GM18868 (cell line): ENCODE data around the gene CYB561D1.

Experiments
- ATAC-seq: cut with Tn5 transposase; IDR thresholded peaks from one replicate; pipeline ENCODE4 v1.9.1; 2021; ENCODE audit warnings: mild to moderate bottlenecking, moderate library complexity; ENCODE audit not compliant: unreplicated experiment

Gene CYB561D1

GRCh38 chr1:109499661-109500536 is 6.0 kb downstream of the CYB561D1 start:
- ATAC-seq, result peak; percentile 45

DNA sequence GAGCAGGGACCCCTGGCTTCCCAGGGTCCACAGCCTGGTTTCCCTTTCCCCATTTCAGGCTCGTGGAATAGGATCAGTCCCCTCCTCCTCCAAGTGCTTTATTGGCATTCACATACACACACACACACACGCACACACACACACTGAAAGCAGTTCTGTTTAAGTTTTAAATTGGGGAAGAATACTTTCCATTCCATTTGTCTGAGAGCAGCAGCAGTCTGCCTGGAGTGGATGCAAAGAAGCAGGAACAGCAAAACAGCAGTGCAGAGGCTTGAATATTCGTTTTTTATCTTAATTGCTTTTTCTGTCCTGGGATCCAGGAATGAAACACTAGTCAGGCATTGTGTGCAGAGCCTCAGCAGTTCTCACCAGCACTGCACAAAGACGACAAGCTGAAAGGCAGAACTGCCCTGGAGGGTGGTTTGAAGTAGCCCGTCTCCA is 7.1 kb downstream of the CYB561D1 start:
- ATAC-seq, result no peak

DNA sequence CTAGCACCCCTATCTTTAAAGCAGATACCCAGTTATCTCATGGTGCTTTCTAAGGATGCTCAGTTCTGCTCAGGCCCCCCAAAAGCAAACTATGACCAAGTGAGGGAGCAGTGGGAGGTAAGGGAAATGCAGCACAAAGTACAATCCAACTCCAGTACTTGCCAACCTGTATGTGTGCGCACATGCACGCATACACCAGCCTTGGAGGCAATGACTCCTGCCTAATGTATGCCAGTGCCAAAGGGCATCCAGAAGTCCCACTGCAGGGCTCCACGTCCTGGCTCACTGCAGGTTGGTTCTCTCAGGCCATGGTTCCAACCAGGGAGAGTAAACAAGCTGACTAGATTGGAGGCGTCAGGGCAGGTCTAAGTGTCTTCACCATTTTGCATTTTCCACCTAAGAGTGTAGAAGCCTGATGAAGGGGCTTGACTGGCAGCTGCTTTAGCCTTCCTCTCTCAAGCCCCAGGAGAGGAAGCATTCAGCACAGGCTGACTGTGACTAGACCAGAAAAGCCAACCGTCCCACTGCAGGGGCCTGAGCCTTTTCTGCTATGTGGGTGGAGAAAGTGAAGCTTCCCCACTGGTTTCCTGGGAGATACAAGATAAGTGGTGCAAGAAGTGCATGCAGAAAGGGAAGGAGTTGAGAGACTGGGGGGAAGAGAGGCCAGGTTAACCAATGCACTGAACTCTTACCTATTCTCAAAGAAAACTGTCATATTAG is 7.9 kb downstream of the CYB561D1 start:
- no peak for ATAC-seq

DNA sequence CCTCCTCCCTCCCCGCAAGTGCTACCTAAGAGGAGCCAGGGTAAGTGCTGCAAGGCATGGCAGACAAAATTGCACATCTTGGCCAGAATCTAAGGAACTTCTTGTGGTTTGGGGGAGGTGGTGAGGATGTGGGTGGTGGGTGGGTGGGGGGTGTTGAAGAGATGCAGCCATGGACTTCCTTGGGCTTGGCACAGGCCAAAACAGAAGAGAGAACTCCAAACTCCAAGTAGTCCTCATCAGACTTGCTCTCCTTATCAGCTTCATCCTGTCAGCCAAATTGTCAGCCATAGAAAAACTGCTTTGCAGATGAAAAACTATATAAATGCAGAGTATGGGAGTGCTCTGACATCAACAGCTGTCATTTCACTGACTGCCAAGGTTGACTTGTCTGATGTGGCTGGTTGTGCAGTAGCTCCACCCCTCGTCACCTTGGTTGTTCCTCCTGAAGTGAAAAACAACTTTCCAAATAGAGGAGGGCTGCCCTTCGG is 8.5 kb downstream of the CYB561D1 start:
- no peak for ATAC-seq

GRCh38 chr1:109503935-109504334 is 10.0 kb downstream of the CYB561D1 start:
- no peak for ATAC-seq

GRCh38 chr1:109504974-109505373 is 11.1 kb downstream of the CYB561D1 start:
- ATAC-seq, result no peak

GRCh38 chr1:109508001-109508872 is 14.3 kb downstream of the CYB561D1 start:
- no peak for ATAC-seq

- no peak for ATAC-seq
These were observed 14.9 kb downstream of the CYB561D1 start for GRCh38 chr1:109508873-109509175.

GRCh38 chr1:109509176-109510134 is 15.6 kb downstream of the CYB561D1 start, which contains the start of gene AMIGO1:
Gene AMIGO1 (minus strand): TSS chr1:109509727. CDS start chr1:109508912, 815 bp downstream.
- no peak for ATAC-seq

- no peak for ATAC-seq
These were observed 19.3 kb downstream of the CYB561D1 start for GRCh38 chr1:109513110-109513710.

DNA sequence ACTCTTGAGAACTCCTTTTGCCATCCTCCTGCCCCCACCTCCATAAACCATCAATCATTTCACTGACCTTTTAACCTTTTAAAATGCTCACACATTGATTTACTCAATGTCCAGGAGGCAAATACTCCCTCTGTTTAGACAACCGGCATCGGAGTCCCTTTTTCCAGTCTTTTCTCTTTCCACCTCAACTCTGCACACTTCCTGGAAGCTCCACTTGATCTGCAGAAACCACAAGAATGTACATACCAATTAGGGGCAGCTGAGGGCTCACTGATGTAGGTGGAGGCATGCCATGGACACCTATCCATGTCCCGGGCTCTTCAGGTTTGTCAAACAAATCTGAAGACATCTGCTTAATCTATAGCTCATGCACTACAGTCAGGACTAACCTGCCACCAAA is 21.0 kb downstream of the CYB561D1 start:
- no peak for ATAC-seq

GRCh38 chr1:109516872-109517271 is 23.0 kb downstream of the CYB561D1 start:
- ATAC-seq, result no peak

GRCh38 chr1:109517337-109517736 is 23.4 kb downstream of the CYB561D1 start:
- no peak for ATAC-seq

DNA sequence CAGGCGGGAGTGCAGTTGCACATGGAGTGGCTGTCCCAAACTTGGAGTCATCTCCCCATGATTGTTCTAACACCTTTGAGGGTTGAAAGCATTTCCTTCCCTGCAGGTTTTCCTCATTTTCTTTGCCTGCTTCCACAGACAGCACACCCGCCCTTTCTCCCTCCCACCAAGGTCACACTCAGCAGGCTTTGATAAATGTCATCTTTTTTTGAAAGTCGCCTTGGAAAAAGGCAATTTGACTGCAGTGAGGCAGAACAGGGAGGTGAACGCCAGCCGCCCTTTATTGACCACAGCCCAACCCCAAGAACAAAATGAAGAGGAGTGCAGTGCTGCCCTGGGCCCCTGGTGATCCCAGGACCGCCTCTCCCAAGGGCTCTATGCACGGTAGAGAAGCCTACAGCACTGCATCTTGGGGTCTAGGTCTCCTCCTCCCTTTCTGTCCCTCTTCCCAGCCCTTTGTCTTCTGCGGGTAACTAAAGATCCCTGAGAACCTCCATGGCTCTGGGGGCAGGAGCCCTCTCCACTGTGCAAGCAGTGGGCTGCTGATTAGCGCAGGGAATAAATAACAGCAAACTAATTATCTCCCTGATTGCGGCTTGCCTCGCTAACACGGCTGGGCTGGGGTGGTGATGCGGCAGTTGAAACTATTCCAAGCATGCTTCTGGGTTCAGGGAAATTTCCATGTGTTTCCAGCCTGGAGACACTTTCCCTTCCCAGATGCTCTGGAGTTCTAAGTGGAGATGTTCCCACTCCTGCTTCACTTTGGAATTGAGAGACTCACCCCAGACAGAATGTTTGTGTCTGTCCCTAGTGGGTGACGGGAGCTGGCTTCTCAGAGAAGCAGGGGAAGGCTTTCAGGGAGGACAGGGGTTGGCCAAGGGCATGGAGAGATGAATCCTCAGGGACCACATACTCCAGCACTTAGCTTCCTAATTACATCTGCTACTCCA is 27.4 kb downstream of the CYB561D1 start:
- ATAC-seq, result no peak

GRCh38 chr1:109522026-109522425 is 28.1 kb downstream of the CYB561D1 start:
- ATAC-seq, result no peak

GRCh38 chr1:109523706-109524105 is 29.8 kb downstream of the CYB561D1 start:
- ATAC-seq, result no peak

DNA sequence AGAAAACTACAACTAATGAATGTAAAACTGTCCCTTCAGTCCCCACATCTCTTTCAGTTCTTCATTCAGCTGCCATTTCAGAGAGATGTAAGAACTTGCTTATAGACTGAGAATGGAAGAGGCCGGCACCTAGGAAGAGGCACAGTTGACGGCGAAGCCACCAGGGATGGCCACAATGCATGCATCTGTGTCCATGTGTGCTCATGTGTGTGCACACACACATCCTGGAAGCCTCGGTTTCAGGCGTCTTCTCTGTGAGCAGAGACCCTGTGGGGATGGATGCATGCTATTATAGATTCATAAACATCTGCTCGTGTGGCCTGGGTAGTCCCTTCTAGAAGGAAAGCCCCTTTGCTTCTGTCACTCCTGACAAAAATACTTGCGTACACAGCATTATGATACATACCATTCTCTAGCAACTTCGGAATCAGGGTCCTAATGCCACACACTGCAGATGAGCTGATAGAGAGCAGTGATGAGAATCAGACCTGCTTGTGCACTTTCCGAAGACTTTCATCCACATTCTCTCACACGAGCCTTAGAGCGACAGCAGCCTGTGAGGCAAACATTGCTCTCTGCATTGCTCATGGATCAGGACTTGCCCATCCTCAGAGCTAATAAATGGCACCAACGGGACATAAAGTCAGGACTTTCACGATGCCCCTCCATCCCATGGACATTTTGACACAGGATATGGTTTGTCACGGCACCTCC is 33.4 kb downstream of the CYB561D1 start:
- ATAC-seq, result peak; percentile 88
